Kidney (tissue), 14 donors: Measurements from ENCODE around the gene BICC1. TPM values are rescaled to one million over a fixed set of nuclear protein-coding genes. Genes with fewer than 3 reads are reported as not detected.

Experiments used
- DNase-seq, 5 donors: peaks; one replicate each; pipeline ENCODE4 v3.0.0-alpha.2; 2013 to 2020
- FAIRE-seq: peaks from 2 replicates; lab custom pipeline; 2012; peaks lifted over from hg19 to GRCh38; lab: Jason Lieb, UNC
- H3K27ac ChIP-seq, 2 donors: one replicate each; pipeline ENCODE4 v1.7.0; 2013; ENCODE audit warnings: low read depth in 2 of 2, low read length in 2 of 2, inconsistent platforms in 1 of 2
- H3K27me3 ChIP-seq: one replicate; pipeline ENCODE4 v1.7.1; 2013; ENCODE audit warnings: low read length, inconsistent platforms; ENCODE audit not compliant: control insufficient read depth, insufficient read depth
- H3K36me3 ChIP-seq, 3 donors: one replicate each; pipeline versions ENCODE4 v1.7.0 to v1.7.1; 2013; ENCODE audit warnings: low read length in 3 of 3, control low read depth in 1 of 3, inconsistent platforms in 1 of 3; ENCODE audit not compliant: insufficient read depth in 3 of 3, control insufficient read depth in 2 of 3
- H3K4me1 ChIP-seq, 3 donors: one replicate each; pipeline versions ENCODE4 v1.7.0 to v1.7.1; 2013; ENCODE audit warnings: low read length in 3 of 3, inconsistent platforms in 1 of 3, low read depth in 1 of 3; ENCODE audit not compliant: control insufficient read depth in 2 of 3, insufficient read depth in 2 of 3
- H3K4me3 ChIP-seq, 3 donors: one replicate each; pipeline versions ENCODE4 v1.7.0 to v1.8.1; 2013; ENCODE audit warnings: low read length in 3 of 3, control low read depth in 1 of 3, inconsistent platforms in 1 of 3
- H3K9ac ChIP-seq, 3 donors: one replicate each; pipeline versions ENCODE4 v1.7.0 to v1.7.1; 2013; ENCODE audit warnings: low read length in 3 of 3, control low read depth in 1 of 3, inconsistent platforms in 1 of 3
- H3K9me3 ChIP-seq, 3 donors: one replicate each; pipeline versions ENCODE4 v1.7.0 to v1.7.1; 2013; ENCODE audit warnings: low read length in 3 of 3, control low read depth in 1 of 3, inconsistent platforms in 1 of 3; ENCODE audit not compliant: control insufficient read depth in 2 of 3, insufficient read depth in 1 of 3
- intact Hi-C: fragments of 100-400 bp; cut with DNase I; formaldehyde crosslinking; loops from one replicate; pipeline ENCODE4 v1.11.1; 2022
- polyA plus RNA-seq: library from polyadenylated mRNA; stranded (reverse); fragments of 350-450 nt; fragmentation: Illumina TruSeq; extraction: RNeasy Lipid Tissue Mini Kit (QIAGEN cat#74804); gene quantifications from one replicate; pipeline ENCODE4 v1.2.3, GENCODE V29; 2014; ENCODE audit warnings: low read depth, low replicate concordance; ENCODE audit not compliant: insufficient read depth
- total RNA-seq: library from RNA; stranded (reverse); fragmentation: NEBNext Ultra II Directional; extraction: Animal tissue kit (Norgen Biotek cat#: 25700); gene quantifications from one replicate; pipeline ENCODE4 v1.2.1, GENCODE V29; 2021
- TF ChIP-seq, protein P1 (sequence below): IDR thresholded peaks from 3 replicates; pipeline ENCODE4 v1.5.1; 2012; ENCODE audit warnings: mild to moderate bottlenecking, moderate library complexity, borderline replicate concordance; ENCODE audit not compliant: insufficient read depth; ENCODE audit errors: extremely low read depth
- donor health status: control.
- donor health status: control.
- donor health status: control.
- donor health status: control.
- donor health status: control.
- donor health status: DM: yes; HTN: yes; CAD: no.
- donor health status: Normal renal cell carcinoma (clear cell type).

BICC1 gene
- total and polyA plus RNA-seq, 2 donors from 2014 or later: 21.0 to 136 TPM

DNA sequence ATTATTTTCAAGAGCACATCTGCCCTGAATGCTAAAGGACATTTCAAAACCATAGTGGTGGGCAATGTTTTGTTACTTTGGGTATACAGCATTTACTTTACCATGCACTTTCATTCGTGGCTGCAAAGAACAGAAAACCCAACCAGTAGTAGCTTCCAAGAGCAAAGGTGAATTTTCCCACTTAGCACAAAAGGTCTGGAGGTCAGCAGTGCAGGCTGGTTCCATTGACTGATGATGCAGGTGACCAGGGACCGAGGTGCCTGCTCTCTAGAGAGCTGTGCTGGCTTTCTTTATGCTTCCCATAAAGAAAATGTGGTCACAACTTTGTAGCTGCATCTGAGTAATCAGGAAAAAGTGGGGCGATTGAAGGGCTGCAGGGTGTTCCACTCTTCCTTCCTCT lies 240.0 kb downstream of the BICC1 start:
- Histone ChIP-seq H3K4me3 (no peak overlapping the region), H3K36me3 (no peaks in the 10 kb centered on the region), H3K9me3 (no peaks in the 10 kb centered on the region), H3K4me1 (peaks cover 6 to 49% (median 12%) of the 10 kb centered on the region in 3 donors), H3K27me3 (no peaks in the 10 kb centered on the region), H3K9ac (no peak overlapping the region), H3K27ac (peak overlapping the region in 1 of 2 donors; percentile 17)
- DNase-seq (no peak), FAIRE-seq (no peak)
- intact Hi-C loops: no loop called here
- TF ChIP-seq, protein P1, sequence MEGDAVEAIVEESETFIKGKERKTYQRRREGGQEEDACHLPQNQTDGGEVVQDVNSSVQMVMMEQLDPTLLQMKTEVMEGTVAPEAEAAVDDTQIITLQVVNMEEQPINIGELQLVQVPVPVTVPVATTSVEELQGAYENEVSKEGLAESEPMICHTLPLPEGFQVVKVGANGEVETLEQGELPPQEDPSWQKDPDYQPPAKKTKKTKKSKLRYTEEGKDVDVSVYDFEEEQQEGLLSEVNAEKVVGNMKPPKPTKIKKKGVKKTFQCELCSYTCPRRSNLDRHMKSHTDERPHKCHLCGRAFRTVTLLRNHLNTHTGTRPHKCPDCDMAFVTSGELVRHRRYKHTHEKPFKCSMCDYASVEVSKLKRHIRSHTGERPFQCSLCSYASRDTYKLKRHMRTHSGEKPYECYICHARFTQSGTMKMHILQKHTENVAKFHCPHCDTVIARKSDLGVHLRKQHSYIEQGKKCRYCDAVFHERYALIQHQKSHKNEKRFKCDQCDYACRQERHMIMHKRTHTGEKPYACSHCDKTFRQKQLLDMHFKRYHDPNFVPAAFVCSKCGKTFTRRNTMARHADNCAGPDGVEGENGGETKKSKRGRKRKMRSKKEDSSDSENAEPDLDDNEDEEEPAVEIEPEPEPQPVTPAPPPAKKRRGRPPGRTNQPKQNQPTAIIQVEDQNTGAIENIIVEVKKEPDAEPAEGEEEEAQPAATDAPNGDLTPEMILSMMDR: no peak

DNA sequence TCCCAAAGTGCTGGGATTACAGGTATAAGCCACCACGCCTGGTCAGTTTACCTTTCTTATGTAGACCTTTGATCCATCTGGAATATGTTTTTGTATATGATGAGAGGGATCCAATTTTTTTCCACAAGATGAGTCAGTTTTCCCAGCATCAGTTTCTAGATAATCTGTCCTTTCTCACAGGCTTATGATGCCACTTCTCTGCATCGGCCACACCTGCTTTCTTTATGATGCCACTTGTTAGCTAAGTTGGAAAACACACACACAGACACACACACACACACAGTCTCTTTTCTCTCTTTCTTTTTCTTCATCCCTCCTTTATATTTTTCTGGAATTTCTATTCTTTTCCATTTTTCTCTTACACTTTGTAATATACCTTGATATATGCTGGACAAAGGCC lies 240.8 kb downstream of the BICC1 start:
- no peaks in the 10 kb centered on the region for H3K36me3 ChIP-seq
- H3K4me1 ChIP-seq: peaks cover 6 to 57% (median 18%) of the 10 kb centered on the region in 3 donors
- no peak overlapping the region for H3K9ac ChIP-seq
- peak overlapping the region in 1 of 2 donors; percentile 17 for H3K27ac ChIP-seq
- no peaks in the 10 kb centered on the region for H3K9me3 ChIP-seq
- no peak for DNase-seq
- H3K4me3 ChIP-seq: no peak overlapping the region
- TF ChIP-seq, protein P1: no peak
- H3K27me3 ChIP-seq: no peaks in the 10 kb centered on the region
- no peak for FAIRE-seq
- intact Hi-C loops: no loop called here

DNA sequence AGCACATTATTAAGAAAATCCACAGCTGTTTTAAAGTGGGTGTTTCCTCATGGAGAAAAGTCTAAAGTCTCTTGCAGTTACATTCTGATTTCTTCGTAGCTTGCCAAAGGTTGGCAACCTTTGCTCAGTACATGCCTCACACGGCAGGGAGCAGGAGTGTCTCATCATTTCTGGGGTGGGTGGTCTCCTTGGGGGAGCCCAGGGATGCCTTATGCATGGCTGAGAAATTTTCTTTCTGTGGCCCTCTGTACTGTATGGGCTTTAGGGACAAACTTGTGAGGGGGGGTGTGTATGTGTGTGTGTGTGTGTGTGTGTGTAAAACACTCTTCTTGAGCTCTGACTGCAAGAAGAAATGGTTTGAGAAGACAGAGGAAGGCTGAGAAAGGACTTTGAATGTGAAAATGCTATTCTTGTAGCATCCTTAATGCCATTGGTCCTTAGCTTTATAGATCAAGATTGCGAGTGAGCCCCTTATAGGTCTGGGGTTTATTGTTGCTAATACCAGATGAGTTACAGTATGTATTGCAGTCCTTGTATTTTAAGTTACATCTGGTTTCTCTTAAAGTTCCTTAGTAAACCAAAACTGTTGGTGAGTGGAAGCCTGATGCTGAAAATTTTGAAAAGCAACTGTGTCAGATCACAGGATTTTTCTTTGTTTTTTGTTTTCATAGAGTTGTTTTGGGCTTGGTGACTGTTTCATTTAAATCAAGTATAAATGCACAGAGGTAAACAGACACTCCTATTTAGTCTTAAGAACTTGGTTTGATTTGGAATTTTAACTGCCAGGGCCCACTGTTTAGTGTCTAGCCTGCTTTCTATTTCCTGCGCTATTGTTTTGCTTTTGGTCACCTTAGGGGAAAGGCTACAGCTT lies 242.0 kb downstream of the BICC1 start:
- peak overlapping the region; percentile 61 to 64 for H3K27ac ChIP-seq
- TF ChIP-seq, protein P1: no peak
- peaks cover 6 to 57% (median 18%) of the 10 kb centered on the region in 3 donors for H3K4me1 ChIP-seq
- intact Hi-C loops: no loop called here
- no peaks in the 10 kb centered on the region for H3K27me3 ChIP-seq
- no peaks in the 10 kb centered on the region for H3K9me3 ChIP-seq
- H3K9ac ChIP-seq: no peak overlapping the region
- H3K36me3 ChIP-seq: no peaks in the 10 kb centered on the region
- DNase-seq (no peak), FAIRE-seq (no peak)
- H3K4me3 ChIP-seq: peak overlapping the region in 1 of 3 donors; percentile 52
